ENCODE results near the gene MYOF.

MYOF gene

DNA sequence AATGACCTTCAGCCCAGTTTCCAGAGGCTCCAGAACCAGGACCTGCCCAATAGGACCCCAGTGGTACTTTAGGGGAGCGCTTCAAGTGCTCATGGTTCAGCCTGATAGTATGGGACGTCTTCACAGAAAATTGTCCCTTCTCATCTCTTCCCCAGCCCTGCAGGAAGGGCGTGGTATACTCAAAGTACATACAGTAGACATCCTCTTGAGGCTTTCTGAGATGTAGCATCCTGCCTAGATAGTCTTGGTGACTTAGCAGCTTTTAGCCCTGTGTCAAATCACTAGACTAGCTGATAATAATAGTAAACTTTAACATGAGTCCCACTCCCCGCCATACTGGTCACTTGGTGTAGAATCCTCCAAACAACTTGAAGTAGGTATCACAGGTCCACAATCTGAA lies 215.3 kb downstream of the MYOF start:
- no peak for DNase-seq (ENCODE audit: low read depth)
- no peak overlapping the region for H3K4me3 ChIP-seq (ENCODE audit: low read depth, low read length)
- TF ChIP-seq, protein P1, sequence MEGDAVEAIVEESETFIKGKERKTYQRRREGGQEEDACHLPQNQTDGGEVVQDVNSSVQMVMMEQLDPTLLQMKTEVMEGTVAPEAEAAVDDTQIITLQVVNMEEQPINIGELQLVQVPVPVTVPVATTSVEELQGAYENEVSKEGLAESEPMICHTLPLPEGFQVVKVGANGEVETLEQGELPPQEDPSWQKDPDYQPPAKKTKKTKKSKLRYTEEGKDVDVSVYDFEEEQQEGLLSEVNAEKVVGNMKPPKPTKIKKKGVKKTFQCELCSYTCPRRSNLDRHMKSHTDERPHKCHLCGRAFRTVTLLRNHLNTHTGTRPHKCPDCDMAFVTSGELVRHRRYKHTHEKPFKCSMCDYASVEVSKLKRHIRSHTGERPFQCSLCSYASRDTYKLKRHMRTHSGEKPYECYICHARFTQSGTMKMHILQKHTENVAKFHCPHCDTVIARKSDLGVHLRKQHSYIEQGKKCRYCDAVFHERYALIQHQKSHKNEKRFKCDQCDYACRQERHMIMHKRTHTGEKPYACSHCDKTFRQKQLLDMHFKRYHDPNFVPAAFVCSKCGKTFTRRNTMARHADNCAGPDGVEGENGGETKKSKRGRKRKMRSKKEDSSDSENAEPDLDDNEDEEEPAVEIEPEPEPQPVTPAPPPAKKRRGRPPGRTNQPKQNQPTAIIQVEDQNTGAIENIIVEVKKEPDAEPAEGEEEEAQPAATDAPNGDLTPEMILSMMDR (IDR thresholded peaks at IDR 0.05; ENCODE audit: low read depth, low read length, missing control alignments), result no peak

DNA sequence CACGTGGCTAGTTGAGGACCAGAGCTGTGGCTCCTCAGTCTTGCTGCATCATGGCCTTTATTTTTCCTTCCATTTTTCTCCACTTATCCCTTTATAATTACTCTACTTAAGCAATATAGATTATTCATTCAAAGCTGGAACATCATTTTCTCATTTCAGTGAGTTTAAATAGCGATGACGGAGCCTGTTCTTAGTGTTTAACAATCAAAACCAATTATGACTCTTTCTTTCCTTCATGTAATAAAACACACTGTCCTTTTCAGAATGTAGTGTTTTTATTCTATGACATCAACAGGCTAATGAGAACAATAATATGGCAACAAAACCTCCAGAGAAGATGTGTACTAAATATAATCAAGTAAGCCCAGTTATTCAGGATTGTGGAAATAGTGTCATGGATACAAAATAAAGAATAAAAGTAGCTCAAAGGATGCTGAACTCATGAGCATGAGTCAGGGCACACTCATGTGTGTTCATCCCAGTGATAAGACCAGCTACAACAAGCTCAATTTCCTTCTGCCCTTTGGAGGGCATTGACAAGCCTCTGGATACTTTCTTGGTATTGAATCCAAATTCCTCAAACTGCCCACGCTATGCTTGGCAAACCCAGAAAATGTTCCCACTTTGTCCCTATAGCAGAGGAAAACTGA lies 220.0 kb downstream of the MYOF start:
- no peak for DNase-seq (ENCODE audit: low read depth)
- TF ChIP-seq, protein P1 (IDR thresholded peaks at IDR 0.05; ENCODE audit: low read depth, low read length, missing control alignments), result no peak
- H3K4me3 ChIP-seq (ENCODE audit: low read depth, low read length), result no peak overlapping the region

DNA sequence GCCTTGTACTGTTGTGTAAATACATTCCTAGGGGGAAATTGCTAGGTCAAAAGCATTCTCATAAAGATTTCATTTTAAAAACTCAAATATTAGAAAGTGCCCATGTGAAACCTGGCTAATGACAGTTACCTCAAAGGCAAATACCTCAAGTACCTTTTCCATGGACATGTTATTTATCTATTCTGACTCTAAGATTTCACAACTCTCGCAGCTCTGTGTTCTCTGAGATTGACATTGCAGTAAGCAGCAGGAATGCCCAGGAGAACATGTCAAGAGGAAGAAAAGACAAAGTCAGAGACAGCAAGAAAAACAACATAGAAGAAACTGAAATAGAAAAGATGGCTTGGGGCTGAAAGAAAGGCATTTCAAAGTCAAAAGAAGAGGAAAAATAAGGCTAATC lies 221.0 kb downstream of the MYOF start:
- TF ChIP-seq, protein P1 (IDR thresholded peaks at IDR 0.05; ENCODE audit: low read depth, low read length, missing control alignments), result no peak
- DNase-seq (ENCODE audit: low read depth), result no peak
- no peak overlapping the region for H3K4me3 ChIP-seq (ENCODE audit: low read depth, low read length)

DNA sequence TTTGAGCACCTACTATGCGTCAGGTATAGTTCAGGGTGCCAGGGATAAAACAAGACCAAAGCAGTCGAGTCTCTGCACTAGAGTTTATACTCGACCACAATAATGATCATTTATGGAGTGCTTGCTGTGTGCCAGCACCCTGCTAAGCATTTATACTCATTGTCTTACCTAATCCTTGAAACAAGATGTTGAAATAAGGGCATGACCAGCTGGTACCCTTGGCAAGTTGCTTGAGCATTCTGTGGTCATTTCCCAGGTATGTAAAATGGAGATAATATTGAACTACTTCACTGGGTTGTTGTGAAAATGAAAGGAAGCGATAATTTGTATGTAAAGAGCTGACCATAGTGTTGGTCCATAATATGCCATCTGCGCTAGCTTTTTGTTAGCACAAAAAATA lies 223.0 kb downstream of the MYOF start:
- TF ChIP-seq, protein P1 (IDR thresholded peaks at IDR 0.05; ENCODE audit: low read depth, low read length, missing control alignments), result no peak
- DNase-seq (ENCODE audit: low read depth), result no peak
- H3K4me3 ChIP-seq (ENCODE audit: low read depth, low read length), result no peak overlapping the region
